Kidney capillary endothelial cell (primary cell): ENCODE results near the gene ZNF627.
"Not testable (repeated sequence)": the region's sequence is repeated elsewhere in the genome, so short reads cannot be mapped to it uniquely, and the experiment has no call there.

Experiments used
- DNase-seq: peaks from one replicate; pipeline ENCODE4 v3.0.0-alpha.2; 2018; ENCODE audit warnings: low spot score

Gene ZNF627

GRCh38 chr19:11597202-11598102 is at the start of gene ZNF627:
Gene ZNF627 (plus strand): TSS chr19:11597483. CDS start chr19:11597628, 145 bp downstream.
- peak; percentile 95 for DNase-seq

DNA sequence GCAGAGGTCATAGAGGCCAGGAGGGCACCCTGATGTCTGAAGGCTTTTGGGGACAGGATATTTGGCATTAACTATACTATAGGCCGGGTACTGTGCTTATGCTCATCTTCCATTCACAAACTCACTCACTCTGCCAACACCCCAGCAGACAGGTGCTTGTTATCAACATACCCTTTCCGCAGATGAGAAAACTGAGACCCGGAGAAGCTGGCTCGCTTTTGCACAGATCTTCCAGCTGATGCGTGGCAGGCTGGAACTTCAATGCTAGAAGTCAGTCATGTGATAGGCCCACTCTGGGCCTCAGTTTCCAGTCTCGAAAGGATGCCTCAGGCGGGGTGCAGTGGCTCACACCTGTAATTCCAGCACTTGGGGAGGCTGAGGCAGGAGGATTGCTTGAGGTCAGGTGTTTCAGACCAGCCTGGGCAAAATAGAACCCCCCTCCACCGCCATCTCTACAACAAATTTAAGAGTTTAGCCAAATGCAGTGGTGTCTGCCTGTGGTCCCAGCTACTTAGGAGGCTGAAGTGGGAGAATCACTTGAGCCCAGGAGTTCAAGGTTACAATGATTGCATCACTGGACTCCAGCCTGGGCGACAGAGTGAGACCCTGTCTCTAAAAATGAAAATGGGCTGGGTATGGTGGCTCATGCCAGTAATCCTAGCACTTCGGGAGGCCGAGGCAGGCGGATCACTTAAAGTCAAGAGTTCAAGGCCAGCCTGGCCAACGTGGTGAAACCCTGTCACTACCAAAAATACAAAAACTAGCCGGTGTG is 49.2 kb upstream of the ZNF627 start:
- no peak for DNase-seq

DNA sequence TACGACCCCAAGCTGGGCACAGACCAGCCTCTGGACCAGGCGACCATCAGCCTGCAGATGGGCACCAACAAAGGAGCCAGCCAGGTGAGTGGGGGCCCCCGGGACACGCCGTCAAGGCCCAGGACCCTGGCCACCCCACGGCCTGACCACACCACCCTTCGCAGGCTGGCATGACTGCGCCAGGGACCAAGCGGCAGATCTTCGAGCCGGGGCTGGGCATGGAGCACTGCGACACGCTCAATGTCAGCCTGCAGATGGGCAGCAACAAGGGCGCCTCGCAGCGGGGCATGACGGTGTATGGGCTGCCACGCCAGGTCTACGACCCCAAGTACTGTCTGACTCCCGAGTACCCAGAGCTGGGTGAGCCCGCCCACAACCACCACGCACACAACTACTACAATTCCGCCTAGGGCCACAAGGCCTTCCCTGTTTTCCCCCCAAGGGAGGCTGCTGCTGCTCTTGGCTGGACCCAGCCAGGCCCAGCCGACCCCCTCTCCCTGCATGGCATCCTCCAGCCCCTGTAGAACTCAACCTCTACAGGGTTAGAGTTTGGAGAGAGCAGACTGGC is 47.8 kb upstream of the ZNF627 start:
- DNase-seq = no peak

- no peak for DNase-seq
Measured at GRCh38 chr19:11550265-11550664, 47.0 kb upstream of the ZNF627 start.

DNA sequence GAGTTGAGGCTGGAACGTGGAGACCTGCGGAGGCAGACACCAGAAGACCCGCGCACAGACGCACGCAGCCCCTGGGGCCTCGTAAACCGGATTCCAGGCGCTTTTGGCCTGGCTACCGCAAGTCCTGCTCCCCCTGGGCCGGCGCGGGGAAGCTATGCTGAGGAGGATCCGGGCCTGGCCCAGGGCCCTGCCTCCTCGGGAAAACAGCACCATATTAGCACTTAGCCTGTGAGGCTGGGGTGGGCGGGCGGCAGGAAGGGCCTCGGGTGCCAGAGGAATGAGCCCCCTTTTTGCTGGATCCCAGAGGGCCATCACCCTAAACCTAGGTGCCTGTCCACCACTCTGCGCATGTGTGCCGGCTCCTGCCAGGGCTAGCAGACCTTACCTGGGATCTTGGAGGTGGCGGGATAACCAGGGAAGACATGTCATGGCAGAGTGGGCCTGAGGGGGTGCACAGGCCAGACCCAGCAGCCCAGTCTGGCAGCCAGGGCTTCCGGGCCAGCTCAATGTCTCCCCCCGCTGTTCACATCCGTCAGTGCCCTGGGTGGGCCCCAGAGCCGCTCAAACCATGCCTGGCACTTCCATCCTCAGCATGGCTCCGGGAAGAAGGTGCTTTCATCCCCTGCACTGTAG is 45.6 kb upstream of the ZNF627 start:
- no peak for DNase-seq

DNA sequence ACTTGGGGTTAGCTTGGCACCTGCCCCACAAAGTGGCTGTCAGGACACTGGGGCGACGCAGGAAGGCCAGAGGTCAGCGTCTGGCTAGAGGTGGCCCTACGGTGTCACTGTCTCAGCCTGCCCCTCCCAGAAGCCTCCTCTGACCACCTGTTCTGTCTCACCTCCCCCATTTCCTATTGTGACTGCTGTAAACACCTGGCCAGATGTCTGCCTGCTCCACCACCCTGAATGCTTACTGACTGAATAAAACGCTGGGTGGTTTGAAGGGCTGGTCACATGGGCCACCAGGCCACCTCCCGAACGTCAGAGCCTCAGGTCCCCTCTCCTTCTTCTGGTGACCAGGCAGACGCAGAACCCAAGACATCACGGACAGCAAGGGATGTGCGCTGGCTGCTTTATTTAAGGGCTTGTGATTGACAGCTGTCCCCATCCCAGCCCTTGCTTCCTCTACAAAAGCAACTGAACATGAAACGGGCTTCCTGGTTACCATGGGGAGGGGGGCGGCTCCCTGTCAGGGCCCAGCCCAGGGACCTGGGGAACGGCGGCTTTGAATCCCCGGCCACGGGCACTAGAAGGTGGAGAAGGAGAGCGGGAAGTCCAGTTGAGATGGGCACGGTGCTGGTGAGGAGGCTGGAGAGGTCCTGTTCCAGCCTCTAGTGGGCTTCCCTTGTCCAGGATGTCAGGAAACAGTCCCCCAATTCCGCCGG is 44.5 kb upstream of the ZNF627 start:
- DNase-seq = no peak

- no peak for DNase-seq
Measured at GRCh38 chr19:11554160-11554559, 43.1 kb upstream of the ZNF627 start.

DNA sequence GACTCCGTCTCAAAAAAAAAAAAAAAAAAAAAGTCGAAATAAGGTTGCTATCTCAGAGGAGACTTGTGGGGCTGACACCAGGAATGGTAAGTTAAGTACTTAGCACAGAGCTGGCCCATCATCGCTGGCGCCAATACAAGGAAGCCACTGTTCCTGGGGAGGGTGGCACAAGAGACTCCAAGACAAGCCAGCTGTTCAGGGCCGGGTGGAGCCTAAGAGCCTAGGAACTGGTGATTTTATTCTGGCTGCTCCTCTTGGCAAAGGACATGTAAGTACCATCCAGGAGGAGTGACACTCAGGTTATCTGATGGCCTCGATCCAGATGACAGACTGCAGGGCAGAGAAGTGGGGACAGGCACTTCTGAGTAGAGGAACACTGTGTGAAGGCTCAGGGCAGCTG is 42.0 kb upstream of the ZNF627 start:
- DNase-seq = no peak

GRCh38 chr19:11556634-11557420 is 40.5 kb upstream of the ZNF627 start:
- DNase-seq = no peak

DNA sequence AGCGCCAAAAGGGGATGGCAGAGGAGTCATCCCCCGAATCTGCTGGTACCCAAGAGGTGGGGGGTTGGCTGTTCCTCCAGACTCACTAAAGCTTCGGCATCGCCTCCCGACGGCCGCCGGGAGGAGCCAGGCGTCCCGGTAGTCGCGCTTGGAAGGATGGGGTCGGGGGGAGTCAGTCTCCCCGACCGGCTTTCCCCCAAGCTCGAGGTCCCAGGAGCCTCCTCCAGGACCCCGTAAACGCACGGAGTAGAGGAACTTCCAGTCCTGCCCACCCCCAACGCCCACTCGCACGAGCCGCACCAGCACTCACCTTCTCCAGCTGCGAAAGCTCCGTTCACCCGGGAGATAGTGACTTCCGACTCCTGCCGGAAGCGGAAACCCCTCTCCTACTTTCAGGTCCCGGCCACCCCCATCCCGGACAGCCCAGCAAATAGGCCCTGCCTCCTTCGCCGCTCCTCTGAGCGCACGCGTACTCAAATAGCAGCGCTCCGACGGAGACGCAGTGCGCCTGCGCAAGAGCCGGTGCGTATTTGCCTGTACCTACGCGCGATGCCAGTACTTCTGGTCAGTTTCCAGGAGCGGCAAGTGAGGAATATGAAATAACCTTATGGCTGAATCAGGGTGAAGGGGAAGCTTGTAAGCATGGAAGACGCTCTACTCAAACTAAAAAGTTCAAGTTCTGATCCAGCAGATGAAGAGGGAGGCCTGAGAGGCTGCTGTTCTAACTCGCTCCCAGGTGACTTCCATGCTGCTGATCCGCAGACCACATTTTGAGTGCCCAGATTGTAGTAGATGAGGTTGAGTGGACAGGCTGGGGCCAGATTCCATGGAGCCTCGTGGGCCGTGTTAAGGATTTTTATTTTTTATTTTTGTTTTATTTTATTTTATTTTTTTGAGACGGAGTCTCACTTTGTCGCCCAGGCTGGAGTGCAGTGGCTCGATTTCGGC is 38.1 kb upstream of the ZNF627 start, which contains the start of gene ELOF1:
Gene ELOF1, minus strand, starts transcription at position 350 of the 948 bp plus-strand sequence. CDS start 4,883 bp downstream, outside the sequence.
- peak; percentile 98 for DNase-seq

GRCh38 chr19:11560404-11561051 is 36.8 kb upstream of the ZNF627 start:
- peak; percentile 74 for DNase-seq

- no peak for DNase-seq
Measured at GRCh38 chr19:11563532-11563931, 33.8 kb upstream of the ZNF627 start.

- not testable (repeated sequence) for DNase-seq
Measured at GRCh38 chr19:11564082-11564807, 33.0 kb upstream of the ZNF627 start.

- not testable (repeated sequence) for DNase-seq
Measured at GRCh38 chr19:11565649-11565980, 31.7 kb upstream of the ZNF627 start.

DNA sequence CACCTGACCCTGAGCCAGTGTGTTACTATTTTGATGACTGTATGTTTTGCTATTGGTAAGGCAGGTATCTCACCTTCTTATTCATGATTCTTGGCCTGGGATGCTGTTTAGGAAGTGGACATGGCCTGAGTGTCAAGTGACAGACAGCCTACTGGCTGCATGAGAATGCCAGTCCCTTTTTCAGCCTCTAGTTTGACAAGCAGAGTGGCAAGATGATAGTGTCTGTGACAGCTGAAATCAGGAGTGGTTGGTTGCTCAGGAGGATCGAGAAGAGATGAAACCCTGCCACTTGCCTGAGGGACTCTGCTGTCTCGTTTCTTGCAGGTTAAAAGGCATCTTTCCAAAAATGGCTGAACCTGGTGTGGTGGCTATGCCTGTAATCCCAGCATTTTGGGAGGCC is 31.1 kb upstream of the ZNF627 start:
- no peak for DNase-seq

DNA sequence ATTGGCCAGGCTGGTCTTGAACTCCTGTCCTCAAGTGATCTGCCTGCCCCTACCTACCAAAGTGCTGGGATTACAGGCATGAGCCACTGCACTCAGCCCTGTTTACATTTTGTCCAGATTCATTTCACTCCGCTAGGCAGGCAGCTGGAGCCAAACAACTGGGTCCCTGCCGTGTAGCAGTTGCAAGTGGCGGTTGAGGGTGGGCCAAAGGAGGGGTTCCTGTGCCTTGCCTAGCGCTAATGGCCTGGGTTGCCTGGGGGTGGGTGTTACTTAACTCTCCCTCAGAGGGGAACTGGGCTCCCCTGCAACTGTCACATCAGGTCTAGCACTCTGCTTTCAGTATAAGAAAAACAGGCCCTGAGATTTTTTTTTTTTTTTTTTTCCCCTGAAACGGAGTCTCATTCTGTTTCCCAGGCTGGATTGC is 27.2 kb upstream of the ZNF627 start:
- DNase-seq = no peak

DNA sequence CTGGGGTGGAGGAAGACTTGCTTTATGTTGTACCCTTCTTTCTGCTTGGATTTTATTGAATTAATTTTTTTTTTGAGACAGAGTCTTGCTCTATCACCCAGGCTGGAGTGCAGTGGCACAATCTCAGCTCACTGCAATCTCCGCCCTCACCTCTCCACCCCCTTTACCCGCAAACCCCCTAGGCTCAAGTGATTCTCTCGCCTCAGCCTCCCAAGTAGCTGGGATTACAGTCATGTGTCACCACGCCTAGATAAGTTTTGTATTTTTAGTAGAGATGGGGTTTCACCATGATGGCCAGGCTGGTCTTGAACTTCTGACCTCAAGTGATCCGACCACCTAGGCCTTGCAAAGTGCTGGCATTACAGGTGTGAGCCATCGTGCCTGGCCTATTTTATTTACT is 23.9 kb upstream of the ZNF627 start:
- not testable (repeated sequence) for DNase-seq

DNA sequence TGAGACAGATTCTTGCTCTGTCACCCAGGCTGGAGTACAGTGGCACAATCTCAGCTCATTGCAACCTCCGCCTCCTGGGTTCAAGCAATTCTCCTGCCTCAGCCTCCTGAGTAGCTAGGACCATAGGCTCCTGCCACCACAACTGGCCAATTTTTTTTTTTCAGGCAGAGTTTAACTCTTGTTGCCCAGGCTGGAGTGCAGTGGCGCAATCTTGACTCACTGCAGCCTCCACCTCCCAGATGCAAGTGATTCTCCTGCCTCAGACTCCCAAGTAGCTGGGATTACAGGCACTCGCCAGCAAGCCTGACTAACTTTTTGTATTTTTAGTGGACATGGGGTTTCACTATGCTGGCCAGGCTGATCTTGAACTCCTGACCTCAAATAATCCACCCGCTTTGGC is 23.5 kb upstream of the ZNF627 start:
- not testable (repeated sequence) for DNase-seq
